ENCODE measurements around the gene XAGE5.
"Not testable (repeated sequence)": the region's sequence is repeated elsewhere in the genome, so short reads cannot be mapped to it uniquely, and the experiment has no call there.

XAGE5 gene

DNA sequence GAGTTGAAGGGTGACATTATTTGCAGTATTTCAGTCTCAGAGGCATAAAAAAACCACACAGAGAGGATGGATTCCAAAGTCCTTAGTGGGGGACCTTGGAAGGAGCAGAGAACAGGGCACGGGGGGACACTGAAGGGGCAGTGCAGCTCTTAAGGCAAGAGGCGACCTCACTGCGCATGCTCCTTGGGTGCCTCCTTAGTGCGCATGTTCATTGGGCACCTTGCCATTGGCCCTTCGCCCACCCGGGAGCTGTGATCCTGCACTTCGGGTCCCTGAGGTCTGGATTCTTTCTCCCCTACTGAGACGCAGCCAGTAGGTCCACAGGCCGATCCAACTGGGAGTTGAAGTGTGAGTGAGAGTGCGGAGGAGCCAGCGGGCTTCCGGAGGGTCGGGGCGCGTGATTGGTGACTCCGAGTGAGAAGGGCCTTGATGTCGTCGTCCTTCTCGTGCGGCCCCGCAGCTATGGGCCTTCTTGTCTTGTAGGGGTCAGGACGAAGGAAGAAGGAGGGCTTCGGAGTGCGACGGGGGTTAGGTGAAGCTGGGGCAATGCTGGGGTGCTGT, at the start of gene XAGE5:
Gene XAGE5 (plus strand): TSS at position 223 of the 561 bp plus-strand sequence. CDS start 1,280 bp downstream, outside the sequence.
- no peak for DNase-seq

- not testable (repeated sequence) for DNase-seq
These were observed 45.1 kb upstream of the XAGE5 start for GRCh38 chrX:52765983-52766382.

- not testable (repeated sequence) for DNase-seq
These were observed 37.6 kb upstream of the XAGE5 start for GRCh38 chrX:52773504-52773903.

GRCh38 chrX:52797327-52797726, 13.8 kb upstream of the XAGE5 start, which contains the start of gene SPANXN5:
Gene SPANXN5 (minus strand): TSS chrX:52797427. CDS start chrX:52797348, 79 bp downstream.
- not testable (repeated sequence) for DNase-seq

GRCh38 chrX:52804876-52805275, 6.2 kb upstream of the XAGE5 start:
- DNase-seq, result not testable (repeated sequence)

- DNase-seq, result no peak
These were observed 8.7 kb downstream of the XAGE5 start for GRCh38 chrX:52819788-52820187.

DNA sequence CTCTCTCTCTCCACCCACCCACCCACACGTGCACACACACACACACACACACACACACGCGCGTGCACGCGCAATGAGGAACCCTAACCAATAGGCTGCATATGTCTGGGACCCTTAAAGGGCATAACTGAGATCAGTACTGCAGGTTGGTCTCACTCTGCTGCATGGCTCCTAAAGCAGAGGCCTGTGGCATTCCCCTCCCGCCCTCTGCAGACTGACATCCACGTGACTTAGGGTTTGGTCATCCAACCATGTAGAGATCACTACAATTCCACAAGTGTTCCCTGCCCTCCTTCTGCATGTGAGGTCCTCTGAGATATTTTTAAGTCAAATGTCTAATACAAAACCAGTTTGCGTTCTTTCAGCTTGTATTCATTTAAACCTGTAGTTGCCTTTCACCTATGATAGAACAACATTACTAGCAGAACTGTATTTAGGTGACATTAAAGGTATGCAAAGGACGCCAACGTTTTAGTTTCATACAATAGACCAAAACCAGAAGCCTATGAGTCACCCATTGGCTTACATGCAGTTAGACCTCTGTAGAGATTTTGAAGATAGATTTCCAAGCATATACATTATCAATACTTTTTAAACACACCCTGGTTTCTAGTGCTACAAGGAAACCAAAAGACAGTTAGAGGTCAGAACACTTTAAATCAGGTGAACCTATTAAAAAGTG, 10.1 kb downstream of the XAGE5 start:
- DNase-seq, result no peak

DNA sequence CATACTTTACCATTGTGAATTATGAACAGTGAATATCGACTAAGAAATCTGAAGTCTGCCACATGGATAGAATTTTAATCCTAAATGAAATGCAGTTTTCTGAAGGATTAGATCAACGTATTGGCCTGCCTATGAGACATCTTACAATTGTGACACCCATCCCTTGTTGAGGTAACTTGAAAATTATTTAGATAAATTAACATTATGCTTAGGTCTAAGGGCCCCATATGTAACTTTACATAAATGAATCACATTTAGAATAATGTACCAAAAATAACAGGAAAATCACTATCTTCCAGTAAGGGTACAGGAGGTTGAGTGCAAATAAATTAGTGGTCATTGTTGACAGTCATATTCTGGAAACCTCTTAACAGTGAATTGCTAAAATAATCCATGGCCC, 13.5 kb downstream of the XAGE5 start:
- DNase-seq, result no peak

- DNase-seq, result no peak
These were observed 19.5 kb downstream of the XAGE5 start for GRCh38 chrX:52830551-52830950.

DNA sequence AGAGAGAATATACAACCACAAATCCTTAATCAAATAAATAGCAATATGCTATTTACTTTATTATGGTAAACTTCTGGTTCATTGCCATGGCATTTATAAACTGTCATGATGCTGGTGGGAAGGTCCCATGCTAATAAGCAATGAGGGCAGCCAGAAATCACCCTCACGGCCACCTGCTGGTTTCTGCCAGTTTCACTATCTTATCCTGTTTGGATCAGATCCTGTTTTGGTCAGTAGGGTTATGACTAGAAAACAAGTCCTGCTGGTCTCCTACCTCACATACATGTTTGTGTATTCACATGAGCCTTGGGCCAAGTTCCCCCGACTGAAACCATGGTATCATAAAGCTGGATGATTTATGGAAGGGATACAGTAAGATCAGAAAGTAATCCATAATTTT, 28.1 kb downstream of the XAGE5 start:
- no peak for DNase-seq

- DNase-seq, result not testable (repeated sequence)
These were observed 32.5 kb downstream of the XAGE5 start for GRCh38 chrX:52843619-52844018.

DNA sequence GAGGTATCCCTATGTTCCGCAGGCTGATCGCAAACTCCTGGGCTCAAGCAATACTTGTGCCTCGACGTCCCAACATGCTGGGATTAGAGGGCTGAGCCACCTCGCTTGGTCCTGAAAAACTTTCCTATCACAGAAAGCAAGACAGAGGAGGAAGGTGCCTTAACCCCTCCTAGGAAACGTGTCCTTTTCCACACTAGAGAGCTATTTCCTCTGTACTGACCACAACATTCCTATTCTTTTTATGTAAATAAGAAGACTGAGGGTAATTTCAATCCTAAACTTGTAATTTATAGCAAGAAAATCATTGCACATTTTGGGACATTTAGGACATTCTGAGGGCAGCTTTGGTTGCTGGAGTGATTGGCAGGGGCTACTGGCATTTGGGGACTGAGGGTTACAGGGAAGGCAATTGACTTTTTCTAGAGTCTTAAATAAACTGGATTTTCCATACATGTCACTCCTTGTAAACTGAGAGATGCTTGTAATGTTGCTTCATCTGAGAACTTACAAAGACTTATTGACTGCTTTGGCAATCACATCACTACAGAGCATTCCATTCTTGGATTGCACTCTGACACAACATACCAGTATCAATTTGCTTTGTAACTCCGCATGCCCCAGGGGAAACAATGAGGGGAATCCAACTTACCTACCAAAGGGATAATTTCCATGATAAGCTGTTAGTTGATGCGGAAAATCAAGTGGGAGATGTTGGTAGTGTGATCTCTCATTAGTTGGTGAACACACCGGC, 41.2 kb downstream of the XAGE5 start:
- no peak for DNase-seq

DNA sequence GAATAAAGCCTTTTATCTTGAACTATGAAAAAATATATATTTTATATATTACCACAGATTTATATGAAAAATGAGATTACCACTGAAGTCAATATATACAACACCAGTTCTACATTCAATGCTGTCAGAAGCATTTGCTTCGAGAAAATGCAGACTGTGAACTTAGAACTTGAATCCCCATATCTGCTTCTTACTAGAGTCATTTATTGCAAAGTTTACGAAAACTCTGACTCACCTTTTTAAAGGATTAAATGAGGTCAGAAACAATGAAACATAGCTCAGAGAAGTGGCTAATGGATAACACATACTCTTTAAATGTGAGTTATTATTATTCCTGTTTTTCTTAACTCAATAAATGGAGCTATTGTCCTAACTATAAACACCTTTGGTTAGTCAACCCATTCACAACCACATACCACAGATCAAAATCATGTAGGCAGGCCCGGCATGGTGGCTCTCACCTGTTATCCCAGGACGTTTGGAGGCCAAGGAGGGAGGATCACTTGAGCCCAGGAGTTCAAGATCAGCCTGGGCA, 46.0 kb downstream of the XAGE5 start:
- not testable (repeated sequence) for DNase-seq

DNA sequence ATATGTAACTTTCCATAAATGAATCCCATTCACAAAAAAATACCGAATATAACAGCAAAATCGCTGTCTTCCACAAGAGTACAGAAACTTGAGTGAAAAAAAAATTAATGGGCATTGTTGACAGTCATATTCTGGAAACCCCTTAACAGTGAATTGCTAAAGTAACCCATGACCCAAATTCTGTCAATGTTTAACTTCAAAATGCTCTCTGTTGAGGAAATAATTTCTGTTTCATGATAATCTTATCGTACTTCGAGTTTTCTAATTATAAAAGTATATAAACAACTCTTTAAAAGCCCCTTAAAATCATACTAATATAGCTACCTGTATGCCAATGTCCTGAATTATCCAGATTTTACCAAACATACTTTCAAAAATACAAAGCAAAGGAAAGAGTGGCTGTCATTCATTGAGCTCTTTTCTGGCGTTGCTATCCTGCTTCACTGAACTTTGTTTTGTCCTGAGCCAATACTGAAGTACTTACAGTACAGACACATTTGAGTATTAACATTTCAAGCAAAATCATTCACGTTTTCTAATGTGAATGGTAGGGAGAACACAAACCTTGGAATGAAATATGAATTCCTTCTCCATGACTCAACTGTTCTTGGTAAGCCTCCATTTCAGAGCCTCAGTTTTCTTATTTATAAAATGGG, 54.4 kb downstream of the XAGE5 start:
- DNase-seq, result no peak

Measured in NK-92 treated with Interleukin-12 subunit alpha and Interleukin-12 subunit beta, amount 100 ng/mL, for 24 hours (cell line).